Stimulated activated CD4-positive, alpha-beta T cell treated with anti-CD3 and anti-CD28 coated beads, Interleukin-15, amount 100 ng/mL, for 1 hour (primary cell): ENCODE data around the gene ZFC3H1.

Experiments used
- DNase-seq, 2 donors: peaks; one replicate each; pipeline ENCODE4 v3.0.0-alpha.2; 2020; ENCODE audit warnings: low read depth in 1 of 2, low spot score in 1 of 2

The ZFC3H1 gene

DNA sequence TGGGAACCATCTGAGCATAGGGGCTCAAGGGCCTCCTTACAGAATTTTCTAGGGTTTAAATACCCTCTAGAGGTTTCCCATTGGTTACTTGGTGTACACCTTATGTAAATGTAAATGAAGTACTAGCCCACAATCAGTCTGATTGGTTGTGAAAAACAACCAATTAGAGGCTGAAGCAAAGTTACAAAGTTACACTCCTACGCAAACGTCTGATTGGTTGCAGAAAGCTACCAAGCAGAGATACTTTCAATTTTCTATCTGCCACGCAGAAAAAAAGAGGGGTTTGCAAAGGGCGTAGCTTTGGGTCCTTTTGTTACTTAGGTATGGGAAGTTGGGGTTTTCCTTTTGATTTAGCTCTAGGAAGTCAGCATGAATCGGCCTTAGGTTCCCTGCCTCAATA, 20.4 kb upstream of the ZFC3H1 start:
- DNase-seq, result no peak

DNA sequence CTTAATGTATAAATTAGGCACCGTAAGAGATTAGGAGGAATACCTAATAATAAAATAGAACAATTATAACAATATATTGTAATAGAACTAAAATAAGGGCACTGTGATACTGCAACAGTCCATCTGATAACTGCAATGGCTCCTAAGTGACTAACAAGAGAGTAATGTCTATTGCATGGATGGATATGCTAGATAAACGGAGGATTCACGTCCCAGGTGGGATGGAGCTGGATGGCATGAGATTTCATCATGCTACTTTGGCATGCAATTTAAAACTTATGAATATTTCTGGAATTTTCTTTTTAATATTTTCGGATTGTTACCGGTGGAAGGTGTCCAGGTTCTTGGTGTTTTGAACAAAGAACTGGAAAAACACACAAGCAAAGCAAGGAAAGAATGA, 20.0 kb upstream of the ZFC3H1 start:
- no peak for DNase-seq

DNA sequence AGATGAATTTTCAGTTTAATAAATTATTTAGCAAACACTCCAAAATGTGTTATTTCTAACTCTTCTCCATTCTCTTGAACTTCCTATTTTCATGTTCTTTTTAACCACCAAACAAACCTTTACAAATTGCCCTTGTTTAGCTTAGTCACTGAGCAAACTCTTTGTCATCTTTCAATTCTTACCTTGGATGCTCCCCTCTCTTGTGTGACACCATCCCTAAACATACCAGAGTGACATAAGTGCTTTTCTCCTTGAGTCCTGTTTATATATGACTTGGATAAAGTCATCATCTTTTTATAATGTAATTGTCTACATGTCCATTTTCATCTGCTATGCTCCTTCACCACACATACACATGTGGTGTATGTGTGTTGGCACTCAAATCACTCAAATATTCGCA, 18.8 kb upstream of the ZFC3H1 start:
- DNase-seq, result no peak

DNA sequence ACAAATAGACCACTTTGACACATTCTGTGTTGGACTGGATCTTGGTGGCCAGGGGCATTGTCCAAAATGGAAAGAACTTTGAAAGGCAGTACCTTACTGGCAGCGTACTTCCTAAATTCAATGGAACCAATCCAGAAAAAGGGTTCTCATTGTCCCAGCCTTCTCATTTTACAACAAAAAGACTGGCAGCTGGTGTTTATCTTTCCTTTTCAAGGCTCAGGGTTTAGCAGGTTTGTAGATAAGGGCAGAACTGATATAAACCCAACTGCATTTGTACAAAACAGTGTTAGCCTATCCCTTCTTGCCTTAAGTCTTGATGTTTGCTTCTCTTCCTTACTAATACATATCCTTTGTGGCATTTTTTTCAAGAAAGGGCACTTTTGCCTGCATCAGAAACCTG, 8.2 kb upstream of the ZFC3H1 start:
- no peak for DNase-seq

- DNase-seq, result no peak
Measured at GRCh38 chr12:71671311-71671710, 7.7 kb upstream of the ZFC3H1 start.

GRCh38 chr12:71666259-71666658, 2.6 kb upstream of the ZFC3H1 start:
- no peak for DNase-seq

- no peak for DNase-seq
Measured at GRCh38 chr12:71665090-71665463, 1.4 kb upstream of the ZFC3H1 start.

GRCh38 chr12:71664411-71665089, 902 bp upstream of the ZFC3H1 start:
- DNase-seq, result no peak

DNA sequence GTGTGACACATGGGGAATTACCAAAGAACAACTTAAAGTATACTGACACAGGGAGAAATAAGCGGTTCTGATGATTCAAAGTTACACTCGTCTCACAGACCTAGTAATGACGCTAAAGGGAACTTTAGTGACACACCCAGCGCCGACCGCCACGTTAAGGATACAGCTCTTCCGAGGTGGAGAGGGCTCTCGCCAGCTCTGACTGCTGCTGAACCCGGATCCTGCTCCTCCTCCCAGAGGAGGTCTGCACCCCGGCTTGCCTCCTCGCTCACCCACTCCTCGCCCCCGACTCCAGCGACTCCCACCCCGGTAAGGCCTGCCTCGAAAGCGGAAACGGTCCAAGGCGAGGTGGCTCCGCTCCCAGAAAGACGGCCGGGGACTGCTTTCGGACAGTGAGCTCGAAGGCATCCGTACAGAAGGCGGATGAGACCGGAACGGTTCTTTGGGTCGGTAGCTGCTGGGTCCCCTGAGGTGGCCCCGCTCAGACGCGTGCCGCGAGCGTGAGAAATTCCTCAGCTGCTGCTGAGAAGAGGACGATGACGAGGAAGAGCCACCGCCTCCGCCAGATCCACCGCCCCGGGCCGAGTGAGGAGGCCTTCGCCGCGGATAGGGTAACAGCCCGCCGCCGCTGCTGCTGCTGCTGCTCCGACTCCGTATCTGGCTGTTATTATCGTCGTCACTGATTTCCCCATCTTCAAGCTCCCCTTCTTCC, 643 bp downstream of the ZFC3H1 start:
- DNase-seq, result peak; percentile 43 to 55

- no peak for DNase-seq
Measured at GRCh38 chr12:71661977-71662530, 1.6 kb downstream of the ZFC3H1 start.

DNA sequence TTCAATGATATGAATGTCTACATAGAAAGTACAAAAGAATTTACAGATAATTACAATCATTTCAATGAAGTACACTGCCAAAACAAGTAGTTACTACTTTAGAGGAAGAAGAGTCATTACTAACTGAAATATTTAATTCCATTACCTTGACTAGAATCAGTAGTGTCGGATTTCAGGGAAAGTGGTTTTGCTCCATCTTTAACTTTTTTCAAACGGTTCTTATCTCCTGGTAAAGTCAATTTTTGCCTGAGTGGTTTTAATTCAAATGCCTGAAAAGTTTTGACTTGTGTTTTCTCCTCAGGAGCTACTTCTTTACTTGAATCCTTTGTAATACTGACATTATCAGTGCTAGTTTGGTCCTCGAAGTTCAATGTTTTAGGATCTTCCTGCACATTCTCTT, 6.9 kb downstream of the ZFC3H1 start:
- no peak for DNase-seq

DNA sequence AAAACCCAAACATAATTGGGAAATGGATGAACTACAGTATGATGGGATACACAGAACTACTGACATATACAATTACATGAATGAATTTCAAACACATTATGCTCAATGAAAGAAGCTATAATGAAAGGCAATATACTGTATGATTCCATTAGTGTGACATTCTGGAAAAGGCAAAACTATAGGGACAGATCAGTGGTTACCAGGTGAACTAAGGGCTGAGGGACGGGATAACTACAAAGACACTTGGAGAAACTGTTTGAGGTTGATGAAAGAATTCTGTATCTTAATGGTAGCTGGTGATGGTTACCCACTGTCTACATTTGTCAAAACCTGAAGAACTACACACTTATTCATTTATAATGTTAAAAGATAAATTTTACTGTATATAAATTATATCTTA, 7.7 kb downstream of the ZFC3H1 start:
- DNase-seq, result no peak

- no peak for DNase-seq
Measured at GRCh38 chr12:71655495-71655894, 8.2 kb downstream of the ZFC3H1 start.

GRCh38 chr12:71654200-71654599, 9.4 kb downstream of the ZFC3H1 start:
- DNase-seq, result no peak

GRCh38 chr12:71653137-71653536, 10.5 kb downstream of the ZFC3H1 start:
- no peak for DNase-seq

GRCh38 chr12:71652656-71653055, 11.0 kb downstream of the ZFC3H1 start:
- no peak for DNase-seq

- DNase-seq, result no peak
Measured at GRCh38 chr12:71649401-71649800, 14.2 kb downstream of the ZFC3H1 start.

GRCh38 chr12:71648537-71648936, 15.1 kb downstream of the ZFC3H1 start:
- no peak for DNase-seq

GRCh38 chr12:71646512-71646911, 17.1 kb downstream of the ZFC3H1 start:
- no peak for DNase-seq

GRCh38 chr12:71645268-71645667, 18.4 kb downstream of the ZFC3H1 start:
- no peak for DNase-seq

GRCh38 chr12:71642264-71642663, 21.4 kb downstream of the ZFC3H1 start:
- DNase-seq, result no peak

DNA sequence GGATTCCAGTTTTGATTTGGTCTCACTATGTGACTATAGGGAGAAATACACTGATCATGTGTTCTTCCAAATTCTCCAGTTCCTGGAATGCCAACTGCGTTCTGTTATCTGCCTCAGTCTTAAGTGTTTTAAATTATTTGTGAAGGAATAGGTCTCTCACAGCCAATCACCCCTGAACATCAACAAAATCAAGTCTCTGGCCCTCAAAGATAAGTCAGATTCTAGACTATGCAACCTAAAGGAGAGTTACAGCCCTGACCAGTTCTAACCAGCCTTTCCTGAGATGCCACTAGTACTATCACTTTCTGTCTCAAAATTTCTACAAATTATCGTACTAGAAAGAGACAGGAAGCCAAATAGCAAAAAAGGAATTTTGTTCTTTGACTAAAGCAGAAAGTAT, 22.3 kb downstream of the ZFC3H1 start:
- no peak for DNase-seq

GRCh38 chr12:71640316-71640715, 23.3 kb downstream of the ZFC3H1 start:
- DNase-seq, result no peak
